CD4-positive, alpha-beta T cell (primary cell): ENCODE results near the gene NUBP2. TPM values are rescaled to one million over a fixed set of nuclear protein-coding genes. Genes with fewer than 3 reads are reported as not detected.

Source experiments
- ATAC-seq: fragments of 200-7000 bp; cut with Tn5 transposase; one replicate; pipeline ENCODE4 v1.10.0; 2022; ENCODE audit warnings: mild to moderate bottlenecking; ENCODE audit not compliant: poor library complexity
- CTCF ChIA-PET: fragments of 350-600 bp; sonication (Branson Sonifier 250); formaldehyde crosslinking; loops from one replicate; lab custom pipeline; 2021; ENCODE audit warnings: antibody characterized with exemption, inconsistent platforms; lab: Charles Lee
- POLR2A ChIA-PET: fragments of 350-600 bp; sonication (Branson Sonifier 250); formaldehyde crosslinking; loops from one replicate; lab custom pipeline; 2021; ENCODE audit warnings: antibody characterized with exemption, inconsistent platforms; lab: Charles Lee
- DNase-seq, 14 experiments: peaks; one replicate each; pipeline ENCODE4 v3.0.0-alpha.2; 2013 to 2020; ENCODE audit warnings: mixed read lengths in 2 of 14
- H3K27ac ChIP-seq, 2 donors: one replicate each; pipeline versions ENCODE4 v1.5.1 to v1.7.0; 2013; ENCODE audit warnings: low read length in 2 of 2, low read depth in 1 of 2, mild to moderate bottlenecking in 1 of 2
- H3K27me3 ChIP-seq, 2 experiments: 1 replicate in 1 of 2; 2 replicates in 1 of 2; pipeline versions ENCODE4 v1.6.1 to v1.7.0; 2013; ENCODE audit warnings: low read length in 2 of 2, control low read depth in 1 of 2, mild to moderate bottlenecking in 1 of 2, moderate library complexity in 1 of 2; ENCODE audit not compliant: insufficient read depth in 2 of 2, control insufficient read depth in 1 of 2
- H3K36me3 ChIP-seq: one replicate; pipeline ENCODE4 v1.6.1; 2013; ENCODE audit warnings: low read length, control low read depth; ENCODE audit not compliant: insufficient read depth
- H3K4me1 ChIP-seq: one replicate; pipeline ENCODE4 v1.6.1; 2013; ENCODE audit warnings: low read length, control low read depth; ENCODE audit not compliant: insufficient read depth
- H3K4me3 ChIP-seq: one replicate; pipeline ENCODE4 v1.5.1; 2013; ENCODE audit warnings: mild to moderate bottlenecking, low read length, moderate library complexity
- H3K9me3 ChIP-seq, 2 experiments: 1 replicate in 1 of 2; 2 replicates in 1 of 2; pipeline versions ENCODE4 v1.6.1 to v1.7.0; 2013; ENCODE audit warnings: low read length in 2 of 2, mild to moderate bottlenecking in 2 of 2, control low read depth in 1 of 2, moderate library complexity in 1 of 2; ENCODE audit not compliant: control insufficient read depth in 1 of 2, insufficient read depth in 1 of 2
- H3K27ac Mint-ChIP-seq: one replicate; pipeline ENCODE4 v1.8.0; 2020; ENCODE audit warnings: mixed read lengths
- H3K27me3 Mint-ChIP-seq: one replicate; pipeline ENCODE4 v1.8.0; 2021; ENCODE audit warnings: mixed read lengths
- H3K36me3 Mint-ChIP-seq: one replicate; pipeline ENCODE4 v1.8.0; 2021; ENCODE audit warnings: low read depth, mixed read lengths
- H3K4me1 Mint-ChIP-seq: one replicate; pipeline ENCODE4 v1.8.0; 2021; ENCODE audit warnings: low read depth, mixed read lengths
- H3K4me3 Mint-ChIP-seq: one replicate; pipeline ENCODE4 v1.8.0; 2020; ENCODE audit warnings: mild to moderate bottlenecking, mixed read lengths
- H3K9me3 Mint-ChIP-seq: one replicate; pipeline ENCODE4 v1.8.0; 2020; ENCODE audit warnings: mixed read lengths
- CTCF ChIP-seq: fragments of 200-600 bp; IDR thresholded peaks from one replicate; pipeline ENCODE4 v1.8.0; 2022; ENCODE audit warnings: antibody characterized with exemption, mild to moderate bottlenecking
- intact Hi-C, 2 experiments: fragments of 100-400 bp; cut with DNase I in 1 of 2; cut with micrococcal nuclease in 1 of 2; formaldehyde crosslinking; loops; one replicate each; pipeline versions ENCODE4 v1.15.1 to v1.9.0; 2023 to 2025; cut with DNase I, micrococcal nuclease
- total RNA-seq, 174 experiments: library from RNA in 2 of 174; stranded (reverse) in 2 of 174; gene quantifications; one replicate each; pipeline ENCODE4 v1.2.3 and lab custom pipeline; 2021 to 2026

NUBP2 gene
- total RNA-seq, 2 experiments from 2014 or later, result 36.4 to 38.1 TPM

- peaks cover 15% of the 10 kb centered on the region for H3K36me3 Mint-ChIP-seq
- Histone ChIP-seq H3K4me1 (peaks cover 7% of the 10 kb centered on the region), H3K27ac (no peak overlapping the region), H3K27me3 (no peaks in the 10 kb centered on the region), H3K36me3 (peaks cover 68% of the 10 kb centered on the region), H3K9me3 (no peaks in the 10 kb centered on the region), H3K4me3 (no peak overlapping the region)
- H3K4me1 Mint-ChIP-seq, result peaks cover 1% of the 10 kb centered on the region
- POLR2A ChIA-PET, result no interaction called here
- ATAC-seq, result no peak
- no peak overlapping the region for H3K4me3 Mint-ChIP-seq
- no peak for DNase-seq
- intact Hi-C loops, result no loop called here
- H3K27ac Mint-ChIP-seq, result no peak overlapping the region
- no peaks in the 10 kb centered on the region for H3K27me3 Mint-ChIP-seq
- CTCF ChIA-PET, result no interaction called here
- H3K9me3 Mint-ChIP-seq, result no peaks in the 10 kb centered on the region
- no peak for TF ChIP-seq CTCF
These were observed 20.4 kb upstream of the NUBP2 start for GRCh38 chr16:1762196-1762878.

GRCh38 chr16:1762879-1763520 lies 19.8 kb upstream of the NUBP2 start:
- no peaks in the 10 kb centered on the region for H3K4me1 Mint-ChIP-seq
- ATAC-seq, result no peak
- H3K9me3 Mint-ChIP-seq, result no peaks in the 10 kb centered on the region
- Histone ChIP-seq H3K36me3 (peaks cover 70% of the 10 kb centered on the region), H3K4me1 (peaks cover under 1% of the 10 kb centered on the region), H3K9me3 (no peaks in the 10 kb centered on the region), H3K27me3 (no peaks in the 10 kb centered on the region), H3K27ac (no peak overlapping the region), H3K4me3 (no peak overlapping the region)
- H3K27me3 Mint-ChIP-seq, result no peaks in the 10 kb centered on the region
- ChIA-PET CTCF (no interaction called here), POLR2A (no interaction called here)
- DNase-seq, result no peak
- no peak overlapping the region for H3K4me3 Mint-ChIP-seq
- intact Hi-C loops, result no loop called here
- peaks cover 18% of the 10 kb centered on the region for H3K36me3 Mint-ChIP-seq
- H3K27ac Mint-ChIP-seq, result no peak overlapping the region
- no peak for TF ChIP-seq CTCF

GRCh38 chr16:1763521-1764511 lies 18.9 kb upstream of the NUBP2 start:
- no peak overlapping the region for H3K27ac ChIP-seq
- CTCF ChIA-PET, result interaction anchor here (0.9 kb wide), 1 partner anchor 58 kb away, joined by 3 read pairs; no protein-coding TSS in a partner anchor
- POLR2A ChIA-PET, result interaction anchor here (1.3 to 1.9 kb wide), 3 partner anchors 10 to 58 kb away, joined by 3 to 7 read pairs (median 5); partner anchors contain the start of genes MAPK8IP3, NUBP2 and SPSB3
- H3K9me3 ChIP-seq, result no peaks in the 10 kb centered on the region
- intact Hi-C loops, result no loop called here
- no peak for TF ChIP-seq CTCF
- no peaks in the 10 kb centered on the region for H3K27me3 ChIP-seq
- no peak overlapping the region for H3K4me3 Mint-ChIP-seq
- no peaks in the 10 kb centered on the region for H3K9me3 Mint-ChIP-seq
- DNase-seq (no peak), ATAC-seq (no peak)
- H3K36me3 Mint-ChIP-seq, result peaks cover 25% of the 10 kb centered on the region
- H3K4me1 Mint-ChIP-seq, result no peaks in the 10 kb centered on the region
- H3K4me3 ChIP-seq, result no peak overlapping the region
- no peaks in the 10 kb centered on the region for H3K4me1 ChIP-seq
- H3K27ac Mint-ChIP-seq, result no peak overlapping the region
- no peaks in the 10 kb centered on the region for H3K27me3 Mint-ChIP-seq
- peaks cover 72% of the 10 kb centered on the region for H3K36me3 ChIP-seq
